Fibroblast of lung (primary cell): ENCODE data around the gene CNNM2.

ENCODE experiments used
- CTCF ChIP-seq, 2 donors: IDR thresholded peaks in 1 of 2; conservative IDR thresholded peaks in 1 of 2; 1 replicate in 1 of 2; 2 replicates in 1 of 2; pipeline ENCODE4 v1.5.1; 2011 to 2012; ENCODE audit warnings: low read length in 2 of 2, control low read depth in 1 of 2, inconsistent platforms in 1 of 2, low read depth in 1 of 2, mild to moderate bottlenecking in 1 of 2
- EZH2 ChIP-seq: IDR thresholded peaks from 2 replicates; pipeline ENCODE4 v1.5.1; 2012; ENCODE audit warnings: low read length, control low read depth, mild to moderate bottlenecking; ENCODE audit errors: missing control alignments

GRCh38 chr10:102935939-102936605 is 18.0 kb downstream of the CNNM2 start:
- TF ChIP-seq CTCF (conservative IDR thresholded peaks at IDR 0.05 in 1 of 2, IDR thresholded peaks at IDR 0.05 in 1 of 2; ENCODE audit: low read depth in 1 of 2, low read length in 2 of 2): no peak
- TF ChIP-seq EZH2: no peak
